ENCODE data around the gene KCTD5.

- TF ChIP-seq CTCF (IDR thresholded peaks at IDR 0.05; ENCODE audit: insufficient read depth, low read length, poor library complexity, severe bottlenecking) (no peak), EZH2phosphoT487 (conservative IDR thresholded peaks at IDR 0.05; ENCODE audit: low read length) (no peak)
Observed at GRCh38 chr16:2726923-2727322, 44.6 kb downstream of the KCTD5 start.

All from SU-DHL-6 (cell line).